NCI-H2227 treated with DMSO at 0.1 percent for 48 hours (cell line): ENCODE results near the gene HRH2.
"Not testable (repeated sequence)": the region's sequence is repeated elsewhere in the genome, so short reads cannot be mapped to it uniquely, and the experiment has no call there.

ENCODE experiments used
- DNase-seq: peaks from one replicate; lab custom pipeline; 2025; lab: John Stamatoyannopoulos, UW

The HRH2 gene

DNA sequence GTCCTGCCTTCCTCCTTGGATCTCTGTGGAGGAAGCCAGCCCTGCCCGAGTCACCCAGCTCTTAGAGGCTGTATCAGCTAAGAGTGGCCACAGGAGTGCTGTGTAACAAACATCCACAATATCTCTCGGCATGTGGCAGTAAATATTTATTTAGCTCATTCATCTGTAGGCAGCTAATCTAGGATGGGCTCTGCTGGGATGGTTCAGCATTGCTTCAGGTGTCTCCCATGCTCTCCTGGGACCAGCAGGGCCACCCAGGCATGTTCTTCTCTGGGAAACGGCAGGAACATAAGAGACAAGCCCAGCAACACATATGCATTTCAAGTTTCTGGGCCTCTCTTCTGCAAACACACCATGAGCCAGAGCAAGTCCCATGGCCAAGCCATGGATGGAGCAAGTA lies 56.1 kb downstream of the HRH2 start:
- DNase-seq = no peak

DNA sequence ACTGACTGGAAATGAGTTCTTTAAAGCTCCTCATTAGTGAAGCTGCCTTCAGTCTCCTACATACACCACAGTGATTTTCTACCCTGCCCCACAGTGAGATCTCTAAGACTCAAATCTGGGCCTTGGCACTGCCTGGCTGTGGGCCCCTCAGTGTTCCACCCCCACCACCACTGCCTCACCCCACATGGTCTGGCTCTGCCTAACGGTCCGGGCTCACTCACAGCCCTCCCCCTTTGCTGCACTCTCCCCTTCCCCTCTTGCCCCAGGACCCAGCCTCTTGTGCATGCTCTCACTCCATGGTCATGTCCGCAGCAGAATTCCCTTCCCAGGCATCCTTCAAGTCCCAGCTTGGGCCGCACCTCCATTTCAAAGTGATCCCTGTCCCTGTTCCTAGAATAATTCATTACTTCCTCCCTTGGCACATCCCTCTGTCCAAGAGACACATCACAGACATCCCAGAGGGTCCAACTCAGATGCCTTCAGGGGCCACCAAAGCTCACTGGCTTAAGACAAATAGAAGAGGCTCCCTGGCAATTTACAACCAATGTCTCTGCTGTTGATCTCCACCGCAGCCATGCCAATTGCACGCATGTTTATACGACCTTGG lies 56.7 kb downstream of the HRH2 start:
- no peak for DNase-seq

DNA sequence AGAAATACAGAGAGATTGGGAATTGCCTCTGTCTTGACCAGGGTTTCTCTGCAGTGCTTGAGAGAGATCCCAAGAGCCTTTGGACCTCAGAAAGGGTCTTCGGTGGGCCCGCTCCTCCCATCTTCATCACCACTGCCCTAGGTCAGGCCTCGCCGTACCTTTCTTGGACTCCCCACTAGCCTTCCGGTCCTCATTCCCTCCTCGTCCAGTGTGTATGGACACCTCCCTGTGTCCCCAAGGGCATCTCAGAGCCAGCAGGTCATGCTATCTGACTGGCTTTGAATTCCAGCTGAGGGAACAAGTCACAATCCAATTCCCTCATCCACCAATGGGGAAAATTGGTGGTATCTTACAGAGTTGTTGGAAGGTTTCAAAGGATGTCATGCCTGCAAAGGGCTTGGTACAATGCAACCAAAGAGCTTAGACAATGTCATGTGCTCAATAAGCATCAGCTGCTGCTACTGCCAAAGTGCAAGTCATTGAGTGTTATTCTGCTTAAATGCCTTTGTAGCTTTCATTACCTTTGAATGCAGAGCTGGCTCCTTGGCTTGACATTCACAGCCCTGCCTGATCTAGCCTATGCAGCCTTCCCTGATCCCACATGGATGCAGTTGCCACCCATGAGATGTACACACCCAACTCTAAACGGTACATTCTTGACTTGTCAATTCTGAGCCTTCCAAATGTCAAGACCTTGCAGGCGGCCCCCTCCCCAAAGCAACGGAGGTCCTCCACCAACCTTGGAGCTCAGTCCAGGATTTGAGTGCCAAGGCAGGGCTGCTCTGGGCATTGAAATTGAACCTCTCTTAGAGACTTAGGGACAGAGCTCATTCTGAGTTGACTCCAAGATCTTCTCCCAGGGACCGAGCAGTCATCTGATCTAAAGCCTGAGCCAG lies 58.0 kb downstream of the HRH2 start:
- no peak for DNase-seq

DNA sequence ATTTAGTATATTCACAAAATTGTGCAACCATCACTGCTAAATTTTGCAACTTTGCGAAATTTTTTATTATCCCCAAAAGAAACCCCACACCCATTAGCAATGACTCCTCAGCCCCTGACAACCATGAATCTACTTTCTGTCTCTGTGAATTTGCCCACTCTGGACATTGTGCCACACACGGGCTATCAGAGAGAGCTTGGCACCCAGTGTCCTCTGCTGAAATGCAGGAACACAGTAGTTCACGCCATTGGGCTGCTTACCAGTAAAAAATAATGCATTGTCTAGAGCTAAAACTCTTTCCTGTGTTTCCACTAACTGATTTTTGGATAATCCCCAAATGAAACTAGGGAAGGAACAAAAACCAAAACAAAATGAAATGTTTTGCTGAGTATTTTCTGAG lies 60.0 kb downstream of the HRH2 start:
- no peak for DNase-seq

DNA sequence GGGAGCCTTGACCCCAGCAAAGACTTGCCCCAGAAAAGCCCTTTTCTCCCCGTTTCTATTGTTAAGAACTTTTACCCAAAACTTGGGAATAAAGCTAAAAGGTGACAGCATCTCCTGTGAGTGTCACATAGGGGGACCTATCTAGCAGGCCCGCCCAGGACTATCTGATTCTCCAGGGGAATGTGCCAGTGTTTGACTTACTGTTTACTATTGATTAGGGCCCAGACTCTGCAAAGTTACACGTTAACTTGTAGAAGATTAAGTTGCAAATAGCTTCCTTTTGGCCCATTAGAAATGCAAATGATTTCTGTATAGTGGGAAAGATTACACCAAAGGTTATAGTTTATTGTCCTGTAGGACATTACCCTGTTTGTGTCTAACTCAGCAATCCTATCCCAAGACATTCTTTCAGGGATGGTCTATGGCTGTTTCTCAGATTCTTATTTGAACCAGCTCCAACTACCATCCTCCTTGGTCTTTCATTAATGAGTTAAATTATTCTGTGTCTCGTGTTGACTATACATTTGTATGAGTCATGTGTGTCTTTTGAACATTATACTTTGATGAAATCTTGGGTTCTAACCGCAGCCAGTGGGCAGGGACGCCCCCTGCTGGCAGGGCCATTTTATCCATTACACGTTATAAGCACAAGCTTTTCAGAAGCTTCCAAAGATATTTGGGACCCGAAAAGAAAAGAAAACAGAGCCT lies 60.7 kb downstream of the HRH2 start:
- DNase-seq = no peak

DNA sequence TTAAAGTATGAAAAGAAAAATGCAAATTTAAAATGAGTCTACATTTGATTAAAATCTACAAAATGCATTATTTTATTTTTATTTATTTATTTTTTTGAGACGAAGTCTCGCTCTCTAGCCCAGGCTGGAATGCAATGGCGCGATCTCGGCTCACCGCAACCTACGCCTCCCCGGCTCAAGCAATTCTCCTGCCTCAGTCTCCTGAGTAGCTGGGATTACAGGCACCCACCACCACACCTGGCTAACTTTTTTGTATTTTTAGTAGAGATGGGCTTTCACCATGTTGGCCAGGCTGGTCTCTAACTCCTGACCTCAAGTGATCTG lies 61.2 kb downstream of the HRH2 start:
- DNase-seq = not testable (repeated sequence)

DNA sequence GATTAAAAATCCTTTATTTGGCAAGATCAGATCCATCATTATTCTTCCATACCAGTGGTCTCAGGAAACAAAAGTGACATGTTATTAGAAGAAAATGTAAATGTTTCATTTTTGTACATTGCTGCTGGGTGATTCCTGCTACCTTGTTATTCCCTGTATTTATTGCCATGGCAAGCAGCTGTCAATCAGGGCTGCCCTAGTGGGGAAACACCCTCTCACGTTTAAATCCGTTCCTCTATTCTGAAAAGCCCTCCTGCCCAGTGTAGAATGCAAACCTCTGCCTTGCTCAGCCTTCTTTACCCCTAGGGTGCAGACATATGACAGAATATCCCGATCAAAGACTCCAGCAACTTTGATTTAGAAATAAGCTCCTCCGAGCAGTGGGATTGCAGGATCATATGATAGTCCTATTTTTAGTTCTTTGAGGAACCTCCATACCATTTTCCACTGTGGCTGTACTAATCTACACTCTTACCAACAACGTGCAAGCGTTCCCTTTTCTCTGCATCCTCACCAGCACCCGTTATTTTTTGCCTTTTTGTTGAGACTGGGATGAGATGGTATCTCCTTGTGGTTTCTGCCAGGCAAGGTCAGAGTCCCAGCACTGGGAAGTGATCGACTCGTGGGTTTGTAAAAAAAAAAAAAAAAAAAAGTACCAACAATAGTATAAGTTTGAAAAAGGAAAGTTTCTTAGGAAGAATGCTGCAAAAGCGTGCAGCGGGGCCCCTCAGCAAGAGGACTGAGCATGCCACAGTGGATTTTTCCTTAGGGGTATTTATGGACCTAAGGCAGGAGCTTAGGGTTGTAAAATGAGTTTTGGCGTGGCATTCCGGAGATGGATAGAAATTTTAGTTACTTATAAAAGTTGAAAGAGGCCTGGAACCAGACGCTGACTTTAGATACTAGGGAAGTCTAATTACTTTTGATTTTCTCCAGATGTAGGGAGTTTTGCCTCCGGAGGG lies 66.7 kb downstream of the HRH2 start:
- DNase-seq = no peak

DNA sequence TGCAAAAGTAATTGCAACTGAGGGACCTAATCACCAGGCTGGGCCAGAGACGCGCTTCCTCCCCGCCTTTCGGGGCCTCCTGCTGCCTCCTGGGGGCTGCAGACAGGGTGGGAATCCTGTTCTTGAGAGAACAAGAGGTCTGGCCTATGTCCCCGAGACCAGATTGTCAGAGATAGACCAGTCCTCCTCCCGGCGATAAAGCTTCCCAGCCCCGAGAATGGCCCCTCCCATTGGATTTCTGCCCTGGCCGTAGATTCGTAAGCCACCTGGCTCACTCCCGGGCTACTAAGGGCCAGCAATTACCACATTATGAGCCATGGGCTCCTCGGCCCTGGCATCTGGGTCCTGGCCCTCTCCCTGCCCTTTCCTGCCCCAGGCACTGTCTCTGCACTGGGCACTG lies 70.4 kb downstream of the HRH2 start:
- DNase-seq = no peak

DNA sequence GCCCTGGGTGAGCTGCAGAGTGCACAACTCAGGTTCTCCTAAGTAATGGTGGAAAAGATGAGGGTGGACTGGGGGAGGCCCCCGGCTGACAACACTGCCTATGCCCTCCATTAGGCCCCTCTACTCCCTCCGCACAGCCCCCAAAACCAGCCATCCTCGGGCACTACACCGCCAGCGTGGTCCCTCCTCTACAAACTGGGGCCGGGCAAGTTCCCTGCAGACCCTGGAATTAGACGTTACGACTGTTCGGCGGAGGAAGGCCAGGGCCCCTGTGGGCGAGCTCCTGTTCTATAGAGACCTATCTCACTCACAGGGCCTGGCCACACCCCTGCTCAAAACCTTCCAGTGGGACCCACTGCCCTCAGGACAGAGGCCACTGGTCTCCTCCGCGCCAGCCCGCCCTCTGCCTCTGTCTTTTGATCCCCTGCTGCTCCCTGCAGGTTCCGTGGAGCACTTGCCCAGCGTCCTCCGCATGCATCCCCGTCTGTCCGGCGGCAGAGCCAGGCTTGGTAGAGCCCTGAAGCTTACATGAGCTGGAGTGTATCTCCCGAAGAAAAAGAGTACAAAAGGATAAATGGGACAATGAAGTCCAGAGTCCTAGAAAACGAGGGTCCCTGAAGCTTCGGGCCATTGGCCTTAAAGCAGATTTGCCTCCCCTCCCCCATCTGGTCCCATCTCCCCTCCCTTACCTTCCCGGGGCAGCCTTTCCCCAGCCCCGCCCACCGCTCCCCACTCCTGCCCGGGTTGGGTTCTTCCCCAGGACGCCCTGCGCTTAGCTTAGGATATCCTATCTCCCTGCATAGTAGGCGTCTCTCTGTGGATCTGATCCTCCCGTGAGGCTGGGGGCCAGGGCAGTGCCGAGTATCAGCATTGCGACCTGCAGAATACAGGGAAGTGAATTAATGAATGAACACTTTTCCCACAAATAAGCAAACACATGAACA lies 71.3 kb downstream of the HRH2 start:
- no peak for DNase-seq

DNA sequence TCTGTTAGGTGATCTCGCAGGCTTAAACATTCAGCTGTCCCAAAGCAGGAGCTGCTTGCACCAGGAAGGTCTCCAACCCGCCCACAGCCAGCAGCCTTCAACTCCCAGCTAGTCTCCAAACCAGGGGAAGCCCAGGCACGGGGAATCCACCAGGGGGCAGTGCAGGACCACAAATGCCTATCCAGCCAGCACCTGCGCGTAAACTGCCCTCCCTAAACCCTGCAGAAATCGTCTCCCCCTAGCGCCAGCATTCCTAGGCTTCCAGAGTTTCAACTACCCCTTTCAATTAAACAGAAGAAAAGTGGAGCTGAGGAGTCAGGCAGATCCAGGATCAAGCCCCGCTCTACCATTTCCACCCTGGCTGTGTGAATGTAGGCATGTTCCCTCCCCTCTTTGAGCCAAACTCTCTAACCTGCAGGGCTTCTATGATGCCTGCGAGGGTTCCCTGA lies 72.0 kb downstream of the HRH2 start:
- peak; percentile 80 for DNase-seq

DNA sequence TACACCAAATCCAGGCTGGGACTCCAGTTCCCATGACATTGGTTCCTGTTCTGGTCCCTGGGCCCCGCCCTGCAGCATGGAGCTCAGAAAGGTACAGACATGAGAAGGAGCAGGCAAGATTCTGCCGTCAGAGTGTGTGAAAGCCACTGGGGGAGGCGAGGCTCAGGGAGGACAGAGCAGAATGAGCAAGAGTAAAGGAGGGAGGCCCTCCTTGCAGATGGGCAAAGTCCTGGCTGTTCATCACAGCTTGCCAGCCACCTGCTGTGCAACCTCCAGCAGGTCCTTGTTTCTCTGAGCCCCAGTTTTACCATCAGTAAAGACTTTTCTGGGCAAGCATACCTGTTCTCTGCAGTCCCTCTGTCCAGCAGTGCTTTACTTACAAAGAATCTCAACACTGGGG lies 73.3 kb downstream of the HRH2 start:
- DNase-seq = no peak

DNA sequence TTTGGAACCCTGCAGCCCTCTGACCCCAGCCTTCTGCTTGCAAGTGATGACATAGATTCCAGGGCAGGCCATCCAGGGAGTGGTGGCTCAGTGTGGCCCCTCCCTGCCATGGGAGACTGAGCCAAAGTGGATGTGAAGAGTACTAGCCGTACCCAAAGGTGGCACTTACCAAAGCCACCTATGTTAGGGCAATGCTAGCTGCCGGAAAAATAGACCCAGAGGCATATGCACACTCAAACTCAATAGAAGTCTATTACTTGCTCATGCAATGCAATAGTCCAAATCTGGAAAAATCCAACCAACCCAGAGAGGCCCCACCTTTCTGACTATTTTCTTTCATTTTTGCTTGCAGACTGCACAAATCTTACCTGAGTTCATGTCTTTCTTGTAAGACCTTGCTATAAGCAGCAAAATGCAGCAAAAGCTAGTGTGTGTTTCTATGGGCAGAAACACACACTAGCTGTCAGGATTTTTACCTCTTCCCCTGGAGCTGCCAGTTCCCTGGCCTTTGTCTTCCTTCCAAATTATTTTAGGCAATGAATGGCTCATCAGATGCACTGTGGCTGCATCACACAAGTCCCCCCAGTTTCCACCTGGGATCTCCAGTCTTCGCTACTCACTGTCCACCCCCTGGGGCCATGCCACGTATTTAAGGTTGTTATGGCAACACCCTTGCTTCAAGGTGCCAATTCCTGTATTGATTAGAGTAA lies 74.0 kb downstream of the HRH2 start:
- no peak for DNase-seq

DNA sequence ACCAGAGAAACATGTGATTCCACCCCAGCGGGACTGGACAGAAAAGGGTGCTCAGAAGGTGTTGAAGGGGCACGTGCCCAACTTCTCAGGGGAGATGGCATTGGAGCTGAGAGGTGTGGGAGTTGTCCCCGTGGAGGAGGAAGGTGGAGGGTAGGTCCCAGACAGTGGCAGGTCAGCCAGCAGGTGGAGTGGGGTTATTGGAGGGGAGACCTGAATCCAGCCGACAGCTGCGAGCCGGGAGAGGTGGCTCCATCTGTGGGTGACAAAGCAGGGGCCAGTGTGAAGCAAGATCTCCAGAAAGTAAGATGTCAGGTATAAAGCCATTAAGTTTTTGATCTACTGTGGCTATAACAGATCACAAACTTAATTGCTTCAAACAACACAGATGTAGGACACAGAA lies 75.1 kb downstream of the HRH2 start:
- DNase-seq = no peak

DNA sequence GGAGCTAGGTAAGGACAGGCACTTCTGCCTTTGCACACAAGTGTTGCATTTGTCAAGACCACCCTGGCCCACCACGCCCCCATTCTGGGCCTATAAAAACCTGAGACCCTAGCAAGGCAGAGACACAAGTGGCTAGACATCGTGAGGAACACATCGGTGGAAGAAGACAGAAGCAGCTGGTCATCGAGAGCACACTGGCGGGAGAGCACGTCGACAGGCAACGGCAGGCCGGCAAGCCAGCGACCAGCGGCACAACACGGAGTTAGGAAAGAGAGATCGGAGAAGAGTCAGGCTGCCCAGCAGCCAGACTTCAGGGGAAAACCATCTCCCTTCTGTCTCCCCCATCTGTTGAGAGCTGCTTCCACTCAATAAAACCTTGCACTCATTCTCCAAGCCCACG lies 76.1 kb downstream of the HRH2 start:
- no peak for DNase-seq

DNA sequence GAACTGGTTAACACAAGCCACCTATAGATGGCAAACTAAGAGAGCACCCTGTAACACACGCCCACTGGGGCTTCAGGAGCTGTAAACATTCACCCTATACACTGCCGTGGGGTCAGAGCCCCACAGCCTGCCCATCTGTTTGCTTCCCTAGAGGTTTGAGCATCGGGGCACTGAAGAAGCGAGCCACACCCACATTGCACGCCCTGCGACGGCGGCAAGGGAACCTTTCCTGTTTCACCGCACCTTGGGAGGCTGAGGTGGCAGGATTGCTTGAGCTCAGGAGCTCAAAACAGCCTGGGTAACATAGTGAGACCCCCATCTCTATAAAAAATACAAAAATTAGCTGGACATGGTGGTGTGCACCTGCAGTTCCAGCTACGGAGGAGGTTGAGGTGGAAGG lies 76.6 kb downstream of the HRH2 start:
- no peak for DNase-seq

DNA sequence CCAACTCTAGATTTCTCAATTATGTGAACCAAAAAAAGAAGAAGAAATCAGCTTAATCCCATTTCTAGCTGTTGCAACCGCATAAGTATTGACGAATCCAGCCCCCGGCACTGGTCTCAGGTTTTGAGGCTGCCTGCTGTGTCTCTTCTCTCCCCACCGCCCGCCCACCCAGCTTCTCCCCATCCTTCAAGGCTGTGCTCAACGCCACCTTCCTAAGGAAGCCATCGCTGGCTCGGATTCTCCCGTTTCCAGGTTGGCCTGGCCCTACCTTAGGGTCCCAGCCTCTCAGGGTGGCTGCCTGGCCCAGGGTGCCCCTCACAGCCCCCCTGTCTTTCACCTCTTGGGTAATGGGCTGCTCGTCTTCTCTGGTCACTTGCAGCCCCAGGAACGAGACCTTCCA lies 77.8 kb downstream of the HRH2 start:
- DNase-seq = no peak

DNA sequence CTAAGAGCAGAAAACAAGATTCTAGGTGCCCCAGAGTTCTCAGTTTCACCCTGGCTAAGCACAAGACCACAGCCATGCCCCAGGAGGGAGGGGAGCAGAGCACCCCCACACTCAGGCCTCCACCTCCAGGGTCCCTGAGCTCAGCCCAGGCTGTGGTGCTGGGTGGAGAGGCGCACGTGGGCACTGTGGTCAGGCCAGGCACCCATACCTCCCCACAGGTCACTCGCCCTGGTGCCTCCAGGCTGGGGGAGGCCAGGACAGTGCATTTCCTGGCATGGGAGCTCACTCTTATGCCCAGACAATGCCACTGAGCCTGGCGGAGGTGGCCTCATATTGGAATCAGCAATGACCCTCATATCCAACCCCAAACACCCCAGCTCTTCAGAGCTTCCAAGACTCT lies 78.8 kb downstream of the HRH2 start:
- no peak for DNase-seq

DNA sequence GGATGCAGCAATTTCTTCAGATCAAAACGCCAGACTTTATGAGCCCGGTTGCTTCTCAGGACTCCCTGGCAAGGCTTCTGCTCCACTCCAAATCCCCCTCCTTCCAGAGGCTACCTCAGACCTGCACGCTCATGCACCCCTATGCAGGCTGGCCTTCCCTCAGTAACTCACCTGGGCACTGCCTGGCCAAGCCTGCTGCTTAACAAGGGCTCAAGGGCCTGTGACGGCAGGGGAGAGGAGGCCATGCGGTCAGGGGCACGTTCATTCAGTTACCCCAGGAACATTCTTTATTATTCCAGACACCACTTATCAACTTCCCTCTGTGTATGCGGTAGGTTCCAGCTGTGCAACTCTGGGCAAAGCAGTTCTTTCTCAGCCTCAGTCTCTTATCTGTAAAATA lies 79.6 kb downstream of the HRH2 start:
- DNase-seq = no peak

DNA sequence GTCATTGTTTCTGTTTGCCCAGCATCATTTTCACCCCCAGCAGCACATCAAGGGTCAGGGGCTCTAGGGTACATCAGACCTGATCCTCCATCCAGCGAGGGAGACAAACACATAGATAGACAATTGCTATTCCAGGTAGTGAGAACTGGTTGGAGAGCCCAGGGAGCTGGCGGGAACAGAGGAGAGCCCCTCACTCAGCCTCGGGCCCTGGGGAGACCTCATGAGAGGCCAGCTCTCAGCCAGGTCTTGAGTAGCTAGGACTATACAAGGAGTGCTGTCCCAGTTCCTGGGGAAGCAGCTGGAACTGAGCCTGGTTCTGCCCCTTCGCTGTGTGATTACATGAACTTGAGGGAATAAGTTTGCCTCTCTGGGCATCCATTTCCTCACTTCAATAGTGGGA lies 80.3 kb downstream of the HRH2 start:
- no peak for DNase-seq

DNA sequence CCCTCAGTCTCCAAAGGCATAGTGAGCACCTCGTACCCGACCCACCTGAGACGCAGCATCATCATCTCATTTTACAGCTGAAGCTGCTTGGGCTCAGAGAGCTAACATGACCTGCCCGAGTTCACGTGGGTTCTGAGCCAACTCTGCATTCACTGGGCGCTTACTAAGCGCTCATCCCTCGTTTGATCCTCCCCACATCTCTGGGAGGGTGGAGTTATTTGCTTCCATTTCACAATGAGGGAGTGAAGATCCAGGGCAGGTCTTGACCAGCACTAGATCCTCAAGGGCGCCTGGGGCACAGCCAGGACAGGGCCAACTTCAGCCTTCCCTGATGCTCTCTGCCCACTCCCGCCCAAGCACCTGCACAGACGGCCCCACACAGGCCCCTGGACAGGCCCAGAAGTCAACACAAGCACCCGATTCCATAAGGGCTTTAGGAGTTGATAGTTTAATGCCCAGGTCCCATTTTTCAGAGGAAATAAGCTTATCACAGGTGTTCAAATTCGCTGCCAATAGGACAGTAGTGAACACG lies 80.8 kb downstream of the HRH2 start:
- DNase-seq = no peak
